HG02981 (cell line): ENCODE data around the gene SNX13.
"Not testable (repeated sequence)": the region's sequence is repeated elsewhere in the genome, so short reads cannot be mapped to it uniquely, and the experiment has no call there.

ENCODE experiments used
- ATAC-seq: cut with Tn5 transposase; IDR thresholded peaks from one replicate; pipeline ENCODE4 v1.9.1; 2021; ENCODE audit warnings: mild to moderate bottlenecking, moderate library complexity; ENCODE audit not compliant: unreplicated experiment

Gene SNX13

DNA sequence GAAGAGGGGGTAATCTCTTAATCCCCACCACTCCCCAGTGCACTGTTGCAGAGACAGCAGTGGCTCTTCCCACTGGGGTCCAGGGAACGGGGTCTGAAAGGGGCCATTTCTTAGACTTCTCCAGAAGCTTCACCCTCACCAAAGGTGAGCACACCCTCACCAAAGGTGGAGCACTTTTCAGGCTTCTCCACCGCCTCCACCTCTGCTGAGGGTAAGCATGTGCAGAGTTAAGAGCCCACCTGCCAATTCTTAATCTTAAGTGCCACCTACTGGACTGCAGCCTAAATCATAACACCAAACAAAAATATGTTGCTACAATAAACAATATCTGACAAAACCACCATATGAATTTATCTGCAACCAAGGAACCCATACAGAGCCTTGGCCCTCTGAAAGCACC lies 27.0 kb downstream of the SNX13 start:
- ATAC-seq, result no peak

DNA sequence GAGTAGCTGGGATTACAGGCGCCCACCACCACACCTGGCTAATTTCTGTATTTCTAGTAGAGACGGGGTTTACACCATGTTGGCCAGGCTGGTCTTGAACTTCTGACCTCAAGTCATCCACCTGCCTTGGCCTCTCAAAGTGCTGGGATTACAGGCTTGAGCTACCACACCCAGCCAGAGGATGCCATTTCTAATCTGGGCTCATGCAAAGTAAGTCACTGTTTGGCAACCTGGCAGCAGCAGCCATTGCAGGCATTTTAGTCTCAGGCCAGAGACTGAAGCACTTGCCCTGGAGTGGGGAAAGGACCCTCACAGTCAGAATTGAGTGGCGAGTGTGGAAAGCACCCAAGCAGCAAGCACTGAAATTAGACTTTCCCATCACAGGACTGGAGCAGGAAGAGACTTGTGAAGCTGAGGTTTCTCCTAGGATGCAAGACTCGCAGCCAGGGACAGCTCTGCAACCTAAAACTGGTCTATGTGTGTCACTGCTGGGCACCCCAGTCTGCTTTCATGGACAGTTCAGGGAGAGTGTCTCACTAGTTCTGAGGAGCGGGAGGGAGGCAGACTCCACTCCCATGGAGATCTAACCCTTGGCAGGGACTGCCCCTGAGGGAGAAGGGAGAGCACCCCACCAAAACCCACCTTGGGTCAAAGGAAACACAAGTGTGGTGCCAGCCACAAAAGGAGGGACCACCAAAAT lies 27.6 kb downstream of the SNX13 start:
- no peak for ATAC-seq

DNA sequence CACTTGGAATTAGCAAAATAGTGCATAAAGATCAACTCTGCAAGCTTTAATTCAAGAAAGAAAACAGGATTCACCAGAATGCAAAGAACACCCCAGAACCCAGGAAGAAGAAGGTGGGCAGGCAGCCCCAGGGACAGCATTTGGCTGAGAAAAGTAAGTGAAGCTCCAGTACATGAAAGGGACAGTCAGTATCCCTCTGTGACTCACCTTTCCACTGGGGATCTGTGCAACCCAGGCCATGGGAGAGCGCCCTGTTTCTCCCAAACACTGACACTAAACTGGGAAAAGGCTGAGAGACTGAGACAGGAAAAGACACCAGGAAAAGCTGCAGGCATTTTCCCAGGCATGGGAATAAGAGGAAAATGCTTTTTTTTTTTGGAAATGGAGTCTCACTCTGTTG lies 28.2 kb downstream of the SNX13 start:
- ATAC-seq, result no peak

DNA sequence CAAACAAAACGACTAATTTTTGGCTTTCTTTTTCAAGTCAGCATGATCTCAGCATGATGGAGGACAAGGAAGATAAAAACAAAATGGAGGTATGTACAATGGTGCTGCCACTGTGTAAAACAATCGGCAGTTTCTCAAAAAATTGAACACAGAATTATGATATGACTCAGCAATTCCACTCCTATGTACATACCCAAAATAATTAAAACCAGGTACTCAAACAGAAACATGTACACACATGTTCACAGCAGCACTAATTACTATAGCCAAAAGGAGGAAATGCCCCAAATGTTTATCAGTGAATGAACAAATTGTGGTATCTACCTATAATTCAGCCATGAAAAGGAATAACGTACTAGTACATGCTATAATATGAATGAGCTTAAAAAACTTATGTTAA lies 29.9 kb downstream of the SNX13 start:
- ATAC-seq, result no peak

DNA sequence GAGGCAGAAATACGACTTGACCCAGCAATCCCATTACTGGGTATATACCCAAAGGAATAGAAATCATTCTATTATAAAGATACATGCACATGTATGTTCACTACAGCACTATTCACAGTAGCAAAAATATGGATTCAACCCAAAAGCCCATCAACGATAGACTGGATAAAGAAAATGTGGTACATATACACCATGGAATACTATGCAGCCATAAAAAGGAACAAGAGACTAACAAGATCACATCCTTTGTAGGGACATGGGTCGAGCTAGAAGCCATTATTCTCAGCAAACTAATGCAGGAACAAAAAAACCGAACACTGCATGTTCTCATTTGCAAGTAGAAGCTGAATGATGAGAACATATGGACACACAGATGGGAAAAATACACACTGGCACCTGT lies 31.0 kb downstream of the SNX13 start:
- ATAC-seq, result not testable (repeated sequence)

DNA sequence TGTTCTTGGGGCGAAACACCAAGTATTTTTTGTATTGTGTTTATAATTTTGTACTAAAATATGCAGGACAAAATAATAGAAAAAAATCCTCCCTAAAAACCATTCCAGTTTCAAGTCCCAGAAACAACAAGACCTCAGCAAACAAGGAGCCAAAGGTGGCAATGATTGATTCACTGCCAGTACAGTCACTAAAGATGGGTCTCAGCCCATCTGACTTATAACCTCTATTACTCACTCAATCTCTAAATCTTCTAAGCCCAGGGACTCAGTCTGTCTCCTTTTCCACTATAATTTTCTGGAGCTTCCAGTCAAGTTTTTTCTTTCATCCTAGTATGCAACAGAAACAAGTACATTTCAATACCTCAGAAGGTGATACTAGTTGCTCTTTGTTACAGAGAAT lies 33.3 kb downstream of the SNX13 start:
- no peak for ATAC-seq

DNA sequence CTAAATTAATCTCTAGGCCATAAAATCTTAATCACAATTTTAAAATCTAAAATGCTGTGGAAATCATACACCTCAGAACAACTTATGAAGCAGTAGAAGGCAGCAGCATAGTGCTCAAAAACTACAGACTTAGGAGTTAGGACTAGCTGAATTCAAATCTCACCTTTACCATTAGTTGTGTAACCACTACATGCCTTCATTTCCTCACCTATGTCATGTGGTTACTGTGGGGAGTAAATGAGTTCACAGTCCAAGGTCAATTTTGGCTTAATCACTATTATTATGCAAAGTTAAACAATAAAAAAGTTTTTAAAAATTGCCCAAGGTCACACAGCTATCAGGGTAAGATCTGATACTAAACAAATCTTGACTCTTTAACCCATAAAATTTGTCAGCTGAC lies 37.0 kb downstream of the SNX13 start:
- no peak for ATAC-seq

DNA sequence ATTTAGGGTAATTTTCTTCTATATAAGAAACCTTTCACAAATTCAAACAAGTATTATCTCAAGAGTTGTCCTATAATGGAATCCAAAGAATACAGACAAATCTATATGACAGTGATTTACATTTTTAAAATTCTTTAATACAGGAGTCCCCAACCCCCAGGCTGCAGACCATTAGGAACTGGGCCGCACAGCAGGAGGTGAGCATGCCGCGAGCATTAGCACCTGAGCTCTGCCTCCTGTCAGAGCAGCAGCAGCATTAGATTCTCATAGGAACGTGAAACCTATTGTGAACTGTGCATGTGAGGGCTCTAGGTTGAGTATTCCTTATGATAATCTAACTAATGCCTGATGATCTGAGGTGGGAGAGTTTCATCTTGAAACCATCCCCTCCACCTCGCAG lies 37.7 kb downstream of the SNX13 start:
- no peak for ATAC-seq

DNA sequence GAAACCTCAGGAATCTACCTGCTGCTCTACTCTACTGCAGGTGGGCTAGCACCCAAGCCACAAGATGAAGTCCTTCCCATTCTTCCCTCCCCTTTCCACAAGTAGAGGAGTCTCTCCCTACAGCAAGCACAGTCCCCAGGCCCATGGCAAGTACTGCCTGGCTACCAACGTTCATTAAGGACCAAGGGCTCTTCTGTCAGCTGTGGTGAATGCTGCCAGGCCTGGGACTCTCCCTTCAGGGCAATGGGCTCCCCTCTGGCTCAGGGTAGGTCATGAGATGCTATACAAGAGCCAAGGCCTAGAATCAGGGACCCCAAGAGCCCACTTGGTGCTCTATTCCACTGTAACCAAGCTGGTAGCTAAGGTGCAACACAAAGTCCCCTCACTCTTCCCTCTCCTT lies 39.8 kb downstream of the SNX13 start:
- ATAC-seq, result no peak

DNA sequence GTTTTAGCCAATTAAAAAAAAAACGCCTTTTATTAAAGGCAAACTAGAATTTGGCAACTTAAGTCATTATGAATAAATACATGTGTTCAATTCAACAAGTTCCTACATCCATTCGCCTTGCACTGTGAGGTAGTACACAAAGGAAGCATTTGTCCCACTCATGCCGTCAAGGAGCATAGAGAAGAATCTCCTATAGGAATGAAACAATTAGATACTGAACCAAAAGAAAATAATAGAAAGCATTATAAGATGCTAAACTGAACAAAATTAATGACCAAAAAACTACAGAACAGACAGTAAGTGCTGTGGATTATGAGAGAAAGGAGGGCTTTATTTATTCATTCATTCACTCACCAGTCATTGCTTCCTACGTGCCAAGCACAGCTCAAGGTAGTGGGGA lies 42.2 kb downstream of the SNX13 start:
- ATAC-seq, result no peak

DNA sequence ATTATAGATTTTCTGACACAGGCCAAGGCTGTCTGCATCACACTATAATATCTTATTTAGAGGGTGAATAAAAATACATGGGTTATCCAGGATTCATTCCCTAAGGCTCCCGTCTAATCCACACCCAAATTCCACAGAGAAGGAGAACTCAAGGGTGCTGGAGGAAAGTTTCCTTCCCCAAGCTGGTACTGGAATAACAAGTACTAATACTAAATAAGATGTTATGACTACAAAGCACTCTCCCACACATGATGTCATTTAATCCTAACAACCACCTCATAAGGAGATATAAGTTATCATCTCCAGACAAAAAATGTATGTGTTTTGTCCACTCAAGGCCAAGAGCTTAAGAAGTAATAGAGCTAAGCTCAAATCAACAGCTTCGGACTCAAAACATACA lies 53.0 kb downstream of the SNX13 start:
- ATAC-seq, result no peak

DNA sequence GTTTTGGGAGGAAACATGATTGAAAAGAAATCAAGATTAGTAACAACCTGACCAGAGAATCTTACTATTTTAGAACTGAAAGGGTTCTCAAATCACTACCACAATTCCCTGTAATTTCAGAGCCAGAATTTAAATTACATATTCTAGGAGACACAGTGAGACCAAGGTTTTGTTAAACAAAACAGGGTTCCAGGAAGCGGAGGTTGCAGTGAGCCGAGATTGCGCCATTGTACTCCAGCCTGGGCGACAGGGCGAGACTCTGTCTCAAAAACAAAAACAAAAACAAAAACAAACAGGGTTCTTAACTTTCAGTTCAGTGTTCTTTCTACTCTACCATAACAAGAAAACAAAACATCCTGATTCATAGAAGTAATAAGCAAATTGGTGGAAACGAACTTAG lies 57.6 kb downstream of the SNX13 start:
- ATAC-seq, result no peak

DNA sequence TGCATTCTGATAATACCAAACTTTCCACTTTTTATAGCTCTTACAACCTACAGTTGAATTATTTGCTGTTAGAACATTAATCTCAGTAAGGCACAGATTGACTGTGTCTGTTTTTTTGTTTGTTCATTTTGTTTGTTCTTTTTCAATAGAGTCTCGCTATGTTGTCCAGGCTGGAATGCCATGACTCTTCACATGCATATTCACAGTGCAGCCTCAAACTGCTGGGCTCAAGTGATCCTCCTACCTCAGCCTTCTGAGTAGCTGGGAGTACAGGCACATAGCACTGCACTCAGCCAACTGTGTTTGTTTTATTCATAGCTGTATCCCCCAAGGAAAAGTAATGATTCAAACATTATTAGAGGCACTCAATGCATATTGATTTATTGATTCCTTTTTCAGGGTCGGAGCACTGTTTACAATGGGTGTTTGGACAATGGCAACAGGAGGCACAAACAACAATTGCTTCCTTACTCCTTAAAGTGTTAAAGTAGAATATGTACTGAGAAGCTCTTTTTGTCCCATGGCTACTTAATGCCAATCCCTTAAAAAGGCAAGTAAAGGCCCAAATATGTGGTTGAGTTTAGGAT lies 61.1 kb downstream of the SNX13 start:
- ATAC-seq, result no peak

DNA sequence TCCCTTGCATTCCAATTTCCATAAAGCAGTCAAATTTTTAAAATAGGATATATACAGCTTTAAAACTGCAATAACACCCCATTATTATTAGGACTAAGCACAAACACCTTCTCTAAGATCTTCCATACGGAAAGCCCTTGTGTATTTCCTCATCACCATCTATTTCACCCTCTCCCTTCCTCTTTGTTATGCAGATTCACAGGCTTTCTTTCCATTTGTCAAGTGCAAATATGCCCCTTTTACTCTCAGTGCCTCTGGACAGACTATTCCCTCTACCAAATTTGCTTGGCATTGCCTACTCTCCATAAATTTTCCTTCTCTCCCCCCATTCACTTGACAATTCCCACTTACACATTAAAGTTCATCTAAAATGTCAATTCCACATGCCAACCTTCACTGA lies 61.7 kb downstream of the SNX13 start:
- no peak for ATAC-seq

DNA sequence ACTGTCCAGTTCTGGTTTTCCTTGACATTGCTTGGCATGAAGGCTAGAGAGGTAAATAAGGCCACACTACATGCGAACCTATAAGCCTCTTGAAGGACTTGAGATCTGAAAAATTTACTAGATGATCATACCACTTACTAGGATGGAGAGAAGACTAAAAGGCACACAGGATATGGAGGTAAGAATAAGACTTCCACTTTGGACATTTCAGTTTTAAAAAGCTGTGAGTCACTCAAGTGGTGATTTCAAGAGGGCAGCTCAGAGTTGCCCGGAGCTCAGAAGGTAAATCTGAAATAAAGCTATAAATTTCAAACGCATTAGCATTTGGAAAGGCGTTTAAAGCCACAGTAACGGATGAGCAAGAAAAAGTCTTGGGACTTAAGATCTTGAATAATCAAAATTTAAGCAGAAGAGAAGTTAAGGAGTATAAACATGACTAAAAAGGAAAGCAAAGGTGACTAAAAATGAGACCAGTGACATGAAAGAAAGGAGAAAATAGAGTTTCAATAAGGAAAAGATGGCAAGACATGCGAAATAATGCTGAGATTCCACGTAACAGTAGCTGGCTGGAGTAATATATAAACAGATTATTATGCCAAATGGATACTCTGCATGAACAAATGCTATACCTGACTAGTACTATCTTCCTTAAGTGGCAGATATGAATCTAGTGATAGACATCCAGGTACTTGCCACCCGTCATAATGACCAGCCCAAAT lies 68.3 kb downstream of the SNX13 start:
- no peak for ATAC-seq

DNA sequence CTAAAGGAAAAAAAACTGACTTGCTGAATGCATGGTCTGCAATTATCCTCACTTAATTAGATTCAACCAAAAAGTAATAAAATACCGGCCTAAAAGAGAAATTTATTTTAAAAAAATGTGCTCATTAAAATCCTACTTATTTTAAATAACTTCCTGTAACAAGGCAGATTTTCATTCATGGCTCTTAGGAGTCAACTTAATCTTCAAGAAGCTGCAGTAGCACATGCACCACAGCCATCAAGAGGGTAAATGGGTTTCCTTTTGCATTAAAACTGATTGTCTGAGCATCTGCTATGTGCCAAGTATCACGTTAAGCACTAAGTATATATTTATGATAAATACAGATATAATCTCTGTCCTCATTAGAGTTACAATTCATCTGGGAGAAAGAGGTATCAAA lies 69.9 kb downstream of the SNX13 start:
- no peak for ATAC-seq

DNA sequence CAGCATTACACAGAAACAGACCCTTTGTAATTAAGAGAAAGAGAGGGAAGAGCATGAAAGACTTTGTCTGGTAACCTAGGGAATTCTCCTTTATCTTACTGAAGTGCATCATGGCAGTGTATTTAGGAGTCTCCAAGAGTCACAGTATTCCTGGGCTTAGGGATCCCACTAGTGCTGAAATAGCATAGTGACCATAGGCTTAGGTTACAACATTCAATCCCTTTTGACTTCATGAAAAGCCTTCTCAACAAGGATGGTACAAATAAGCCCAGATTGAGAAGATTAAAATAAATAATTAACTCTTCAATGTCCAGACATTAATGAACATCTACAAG lies 76.5 kb downstream of the SNX13 start:
- ATAC-seq, result no peak

DNA sequence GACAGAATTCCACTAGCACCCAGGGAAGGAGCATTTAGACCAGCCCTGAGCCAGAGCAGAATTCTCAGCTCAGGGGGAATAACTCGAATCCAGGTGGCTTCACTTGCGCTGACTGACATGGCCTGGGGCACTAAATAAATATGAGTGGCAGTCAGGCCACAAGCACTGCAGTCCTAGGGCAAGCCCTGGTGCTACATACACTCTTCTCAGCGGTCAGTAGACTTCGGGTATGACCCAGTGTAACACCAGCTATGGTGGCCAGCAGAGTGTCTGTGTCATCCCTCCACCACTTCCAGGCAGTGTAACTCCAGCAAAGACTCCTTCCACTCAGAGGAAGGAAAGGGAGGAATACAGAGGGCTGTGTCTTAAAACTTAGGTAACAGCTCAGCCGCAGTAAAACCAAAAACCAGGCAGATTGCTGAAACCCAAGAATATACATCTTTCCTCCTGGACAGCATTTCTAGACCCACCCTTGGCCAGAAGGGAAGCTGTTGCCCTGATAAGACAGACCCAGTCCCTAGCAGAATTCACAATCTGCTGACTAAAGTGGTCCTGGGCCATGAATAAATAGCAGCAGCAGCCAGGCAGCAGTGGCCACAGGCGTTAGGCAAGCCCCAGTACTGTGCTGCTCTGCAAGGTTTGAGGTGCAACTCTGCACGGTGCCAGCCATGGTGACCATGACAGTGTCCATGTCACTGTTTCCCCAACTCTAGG lies 77.0 kb downstream of the SNX13 start:
- ATAC-seq, result no peak

DNA sequence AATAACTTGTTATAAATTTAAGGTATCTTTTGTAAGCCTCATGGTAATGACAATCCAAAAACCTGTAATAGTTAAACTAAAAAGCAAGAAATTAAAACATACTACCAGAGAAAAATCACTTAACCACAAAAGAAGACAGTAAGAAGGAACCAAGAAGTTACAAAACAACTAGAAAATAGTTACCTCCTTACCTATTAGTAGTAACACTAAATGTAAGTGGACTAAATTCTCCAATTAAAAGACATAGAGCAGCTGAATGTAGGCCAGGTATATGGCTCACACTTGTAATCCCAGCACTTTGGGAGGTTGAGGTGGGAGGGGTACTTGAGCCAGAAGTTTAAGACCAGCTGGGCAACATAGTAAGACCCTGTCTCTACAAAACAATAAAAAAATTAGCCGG lies 84.0 kb downstream of the SNX13 start:
- ATAC-seq, result no peak

DNA sequence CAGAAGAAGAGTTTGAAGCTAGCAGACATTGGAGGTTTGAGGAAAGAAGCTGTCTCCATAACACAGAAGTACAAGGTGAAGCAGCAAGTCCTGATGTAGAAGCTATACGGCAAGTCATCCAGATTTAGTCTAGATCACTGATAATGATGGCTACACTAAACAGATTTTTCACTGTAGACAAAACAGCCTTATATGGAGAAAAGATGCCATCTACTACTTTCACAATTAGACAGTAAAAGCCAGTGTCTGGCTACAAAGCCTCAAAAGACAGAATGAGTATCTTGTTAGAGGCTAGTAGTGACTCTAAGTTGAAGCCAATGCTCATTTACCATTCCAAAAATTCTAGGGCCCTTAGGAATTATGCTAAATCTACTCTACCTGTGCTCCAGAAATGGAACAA lies 85.1 kb downstream of the SNX13 start:
- no peak for ATAC-seq

DNA sequence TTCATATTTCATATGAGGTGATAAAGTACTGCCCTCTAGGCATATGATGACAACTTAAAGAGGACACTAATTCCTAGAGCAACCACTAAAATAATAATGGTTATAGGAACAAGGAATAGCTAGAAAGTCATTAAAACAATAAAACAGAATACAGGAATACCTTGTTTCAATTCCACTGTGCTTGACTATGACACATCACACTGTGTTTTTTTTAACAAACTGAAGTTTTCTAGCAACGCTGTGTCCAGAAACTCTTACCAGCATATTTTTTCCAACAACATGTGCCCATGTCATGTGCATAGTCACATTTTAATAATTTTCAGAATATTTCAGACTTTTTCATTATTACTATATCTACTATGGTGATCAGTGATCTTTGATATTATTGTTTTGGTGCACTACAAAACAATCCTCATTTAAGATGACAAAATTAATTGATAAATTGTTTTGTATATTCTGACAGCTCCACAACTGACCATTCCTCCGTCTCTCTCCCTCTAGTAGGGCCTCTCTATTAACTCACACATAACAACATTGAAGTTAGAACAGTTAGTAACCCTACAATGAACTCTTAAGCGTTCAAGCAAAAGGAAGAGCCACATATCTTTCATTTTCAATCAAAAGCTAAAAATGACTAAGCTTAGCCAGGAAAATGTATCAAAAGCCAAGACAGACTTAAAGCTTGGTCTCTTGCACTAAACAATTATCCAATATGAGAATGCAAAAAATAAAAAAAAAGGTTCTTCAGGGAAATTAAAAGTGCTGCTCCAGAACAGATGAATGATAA lies 85.8 kb downstream of the SNX13 start:
- ATAC-seq, result no peak
